ENCODE results near the gene MRFAP1L1. TPM values are rescaled to one million over a fixed set of nuclear protein-coding genes. Genes with fewer than 3 reads are reported as not detected.
A peak's percentile ranks its signal among the peaks of the same experiment; 100 is the strongest.

MRFAP1L1 gene
- total and polyA plus RNA-seq, 2 donors (not counting 1 experiment from before 2014, with no cell fraction given): 12.5 to 57.2 TPM

DNA sequence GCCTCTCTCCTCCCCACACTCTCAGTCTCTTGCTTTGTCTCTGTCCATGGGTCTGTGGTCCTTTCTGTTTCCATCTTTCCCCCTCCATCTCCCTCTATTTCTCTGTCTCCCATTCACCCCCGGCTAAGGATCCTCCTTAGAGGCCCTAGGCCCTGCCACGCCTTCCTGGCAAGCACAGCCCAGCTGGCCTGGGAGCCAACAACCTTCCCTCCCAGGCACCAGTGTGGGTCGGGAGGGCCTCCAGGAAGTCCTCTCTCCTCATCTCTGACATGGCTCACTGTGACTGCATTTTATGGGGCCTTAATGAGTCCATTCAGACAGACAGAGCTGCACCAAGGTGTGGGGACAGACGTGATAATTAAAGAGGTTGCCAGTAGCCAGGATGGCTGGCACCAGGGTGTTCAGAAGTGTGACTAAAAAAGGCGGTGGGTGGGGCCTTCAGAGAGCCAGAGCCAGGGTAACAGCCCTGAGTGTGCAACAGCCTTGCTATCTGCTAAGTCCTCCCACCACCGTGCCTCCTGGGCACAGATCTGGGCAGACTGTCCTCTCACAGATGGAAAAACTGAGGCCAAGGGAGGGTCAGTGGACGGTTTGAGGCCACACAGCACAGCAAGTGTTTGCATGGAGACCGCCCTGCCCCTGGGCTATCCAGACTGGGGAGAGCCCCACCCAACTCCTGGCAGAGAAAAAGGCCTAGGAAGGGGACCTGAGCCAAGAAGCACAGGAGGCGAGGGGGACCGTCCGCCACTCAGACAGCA lies 37.8 kb upstream of the MRFAP1L1 start:
- H3K27ac Mint-ChIP-seq: no peak overlapping the region
- H3K27me3 Mint-ChIP-seq: peaks cover 8% of the 10 kb centered on the region
- H3K4me1 ChIP-seq (ENCODE audit: control insufficient read depth in 2 of 2, insufficient read depth in 2 of 2, low read length in 2 of 2): no peaks in the 10 kb centered on the region
- H3K4me3 Mint-ChIP-seq: no peak overlapping the region
- ATAC-seq (ENCODE audit: low read depth) (no peak), DNase-seq (no peak)
- H3K27me3 ChIP-seq (replicated peaks in 1 of 4; ENCODE audit: control extremely low read depth in 1 of 4, control insufficient read depth in 3 of 4, insufficient read depth in 4 of 4, low read length in 3 of 4): no peaks in the 10 kb centered on the region
- CTCF ChIA-PET: no interaction called here
- H3K36me3 ChIP-seq (replicated peaks in 1 of 2; ENCODE audit: control extremely low read depth in 1 of 2, control insufficient read depth in 1 of 2, extremely low read depth in 1 of 2, insufficient read depth in 2 of 2, low read length in 1 of 2): no peaks in the 10 kb centered on the region
- no peaks in the 10 kb centered on the region for H3K9me3 Mint-ChIP-seq (ENCODE audit: insufficient read depth)
- no peak overlapping the region for H3K4me3 ChIP-seq (ENCODE audit: control extremely low read depth in 1 of 5, extremely low read depth in 1 of 5, insufficient read depth in 1 of 5, low read depth in 2 of 5, low read length in 4 of 5)
- H3K79me2 ChIP-seq (ENCODE audit: control insufficient read depth, insufficient read depth, low read length): no peaks in the 10 kb centered on the region
- no peaks in the 10 kb centered on the region for H4K20me1 ChIP-seq (ENCODE audit: control insufficient read depth, insufficient read depth, low read length, poor library complexity, severe bottlenecking)
- TF ChIP-seq EZH2 (IDR thresholded peaks at IDR 0.05; ENCODE audit: borderline replicate concordance, insufficient read depth, low read depth, low read length, poor library complexity, severe bottlenecking): no peak
- TF ChIP-seq, protein P1, sequence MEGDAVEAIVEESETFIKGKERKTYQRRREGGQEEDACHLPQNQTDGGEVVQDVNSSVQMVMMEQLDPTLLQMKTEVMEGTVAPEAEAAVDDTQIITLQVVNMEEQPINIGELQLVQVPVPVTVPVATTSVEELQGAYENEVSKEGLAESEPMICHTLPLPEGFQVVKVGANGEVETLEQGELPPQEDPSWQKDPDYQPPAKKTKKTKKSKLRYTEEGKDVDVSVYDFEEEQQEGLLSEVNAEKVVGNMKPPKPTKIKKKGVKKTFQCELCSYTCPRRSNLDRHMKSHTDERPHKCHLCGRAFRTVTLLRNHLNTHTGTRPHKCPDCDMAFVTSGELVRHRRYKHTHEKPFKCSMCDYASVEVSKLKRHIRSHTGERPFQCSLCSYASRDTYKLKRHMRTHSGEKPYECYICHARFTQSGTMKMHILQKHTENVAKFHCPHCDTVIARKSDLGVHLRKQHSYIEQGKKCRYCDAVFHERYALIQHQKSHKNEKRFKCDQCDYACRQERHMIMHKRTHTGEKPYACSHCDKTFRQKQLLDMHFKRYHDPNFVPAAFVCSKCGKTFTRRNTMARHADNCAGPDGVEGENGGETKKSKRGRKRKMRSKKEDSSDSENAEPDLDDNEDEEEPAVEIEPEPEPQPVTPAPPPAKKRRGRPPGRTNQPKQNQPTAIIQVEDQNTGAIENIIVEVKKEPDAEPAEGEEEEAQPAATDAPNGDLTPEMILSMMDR (IDR thresholded peaks at IDR 0.05): no peak
- H2AFZ ChIP-seq (ENCODE audit: insufficient read depth, low read depth, low read length, poor library complexity, severe bottlenecking): no peak overlapping the region
- intact Hi-C loops (cut with micrococcal nuclease): no loop called here
- H3K9ac ChIP-seq (ENCODE audit: low read length): no peak overlapping the region
- POLR2A ChIA-PET: no interaction called here
- no peaks in the 10 kb centered on the region for H3K9me3 ChIP-seq (ENCODE audit: control extremely low read depth in 1 of 3, control insufficient read depth in 2 of 3, insufficient read depth in 1 of 3, low read length in 2 of 3)
- no peak overlapping the region for H3K27ac ChIP-seq (ENCODE audit: low read length in 2 of 2)
- no peaks in the 10 kb centered on the region for H3K4me1 Mint-ChIP-seq
- no peak overlapping the region for H3K4me2 ChIP-seq (replicated peaks; ENCODE audit: low read depth, low read length, poor library complexity, severe bottlenecking)
- WGBS (ENCODE audit: insufficient coverage): 89% methylated on average over 8 of the region's 11 CpGs

DNA sequence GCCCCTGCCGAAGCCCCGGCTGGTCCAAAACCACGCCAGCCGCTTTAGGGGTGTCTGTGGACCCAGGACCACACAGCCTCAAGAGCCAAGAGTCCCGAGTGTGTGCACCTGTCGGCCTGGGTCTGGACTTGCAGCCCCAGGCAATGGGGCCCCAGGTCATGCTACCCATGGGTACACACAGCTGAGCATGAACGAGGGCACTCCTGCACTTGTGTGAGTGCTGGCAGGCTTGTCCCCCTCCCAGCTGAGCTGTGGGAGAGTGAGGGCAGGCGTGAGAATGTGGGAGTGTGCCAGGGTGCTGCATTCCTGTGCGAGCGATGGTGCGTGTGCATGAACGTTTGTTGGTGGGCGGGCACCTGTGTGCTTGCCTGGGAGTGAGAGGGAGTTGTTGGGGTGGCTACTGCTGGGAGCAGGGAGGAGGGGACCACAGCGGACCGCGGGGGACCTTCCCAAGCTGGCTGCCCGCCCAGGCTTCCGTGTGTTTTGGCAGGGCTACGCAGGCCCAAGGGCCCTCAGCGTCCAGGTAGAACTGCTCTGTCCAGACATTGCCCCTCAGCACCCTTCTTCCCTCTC lies 37.1 kb upstream of the MRFAP1L1 start:
- Histone ChIP-seq H3K4me1 (ENCODE audit: control insufficient read depth in 2 of 2, insufficient read depth in 2 of 2, low read length in 2 of 2) (no peaks in the 10 kb centered on the region), H3K4me3 (ENCODE audit: control extremely low read depth in 1 of 5, extremely low read depth in 1 of 5, insufficient read depth in 1 of 5, low read depth in 2 of 5, low read length in 4 of 5) (no peak overlapping the region), H3K79me2 (ENCODE audit: control insufficient read depth, insufficient read depth, low read length) (no peaks in the 10 kb centered on the region), H3K27ac (ENCODE audit: low read length in 2 of 2) (no peak overlapping the region), H3K36me3 (replicated peaks in 1 of 2; ENCODE audit: control extremely low read depth in 1 of 2, control insufficient read depth in 1 of 2, extremely low read depth in 1 of 2, insufficient read depth in 2 of 2, low read length in 1 of 2) (no peaks in the 10 kb centered on the region), H3K27me3 (replicated peaks in 1 of 4; ENCODE audit: control extremely low read depth in 1 of 4, control insufficient read depth in 3 of 4, insufficient read depth in 4 of 4, low read length in 3 of 4) (no peaks in the 10 kb centered on the region), H3K9ac (ENCODE audit: low read length) (no peak overlapping the region), H3K9me3 (ENCODE audit: control extremely low read depth in 1 of 3, control insufficient read depth in 2 of 3, insufficient read depth in 1 of 3, low read length in 2 of 3) (no peaks in the 10 kb centered on the region), H2AFZ (ENCODE audit: insufficient read depth, low read depth, low read length, poor library complexity, severe bottlenecking) (no peak overlapping the region), H3K4me2 (replicated peaks; ENCODE audit: low read depth, low read length, poor library complexity, severe bottlenecking) (no peak overlapping the region), H4K20me1 (ENCODE audit: control insufficient read depth, insufficient read depth, low read length, poor library complexity, severe bottlenecking) (no peaks in the 10 kb centered on the region)
- intact Hi-C loops (cut with micrococcal nuclease): no loop called here
- peak overlapping the region; percentile 26 for H3K27ac Mint-ChIP-seq
- CTCF ChIA-PET: interaction anchor here (1.7 kb wide), 1 partner anchor 127 kb away, joined by 3 read pairs; no protein-coding TSS in a partner anchor
- POLR2A ChIA-PET: no interaction called here
- peaks cover 5% of the 10 kb centered on the region for H3K27me3 Mint-ChIP-seq
- WGBS (ENCODE audit: insufficient coverage): 90% methylated on average over 18 of the region's 20 CpGs
- no peak for ATAC-seq (ENCODE audit: low read depth)
- H3K4me1 Mint-ChIP-seq: no peaks in the 10 kb centered on the region
- H3K4me3 Mint-ChIP-seq: no peak overlapping the region
- no peaks in the 10 kb centered on the region for H3K9me3 Mint-ChIP-seq (ENCODE audit: insufficient read depth)
- DNase-seq: no peak
- TF ChIP-seq, protein P1 (IDR thresholded peaks at IDR 0.05): no peak
- TF ChIP-seq EZH2 (IDR thresholded peaks at IDR 0.05; ENCODE audit: borderline replicate concordance, insufficient read depth, low read depth, low read length, poor library complexity, severe bottlenecking): no peak
